HFFc6 (cell line): Measurements from ENCODE around the gene SH3RF3. TPM values are rescaled to one million over a fixed set of nuclear protein-coding genes. Genes with fewer than 3 reads are reported as not detected.

Experiments used
- DNase-seq: peaks from one replicate; pipeline ENCODE4 v3.0.0-alpha.2; 2018
- H3K27ac Mint-ChIP-seq: 2 replicates; pipeline ENCODE4 v1.8.0; 2020; ENCODE audit warnings: mild to moderate bottlenecking, mixed read lengths
- H3K27me3 Mint-ChIP-seq: 2 replicates; pipeline ENCODE4 v1.8.0; 2021; ENCODE audit warnings: mild to moderate bottlenecking, moderate library complexity, mixed read lengths; ENCODE audit not compliant: insufficient read depth
- H3K36me3 Mint-ChIP-seq: 2 replicates; pipeline ENCODE4 v1.8.0; 2021; ENCODE audit warnings: low read depth, mixed read lengths
- H3K4me1 Mint-ChIP-seq: 2 replicates; pipeline ENCODE4 v1.8.0; 2020; ENCODE audit warnings: low read depth, mixed read lengths
- H3K4me3 Mint-ChIP-seq: 2 replicates; pipeline ENCODE4 v1.8.0; 2020; ENCODE audit warnings: mild to moderate bottlenecking, moderate library complexity, mixed read lengths
- H3K9me3 Mint-ChIP-seq: 2 replicates; pipeline ENCODE4 v1.8.0; 2020; ENCODE audit warnings: mild to moderate bottlenecking, mixed read lengths
- long read RNA-seq: library from polyadenylated mRNA; unstranded; transcript quantifications from one replicate; pipeline ENCODE4 v2.0.0, GENCODE V29; 2019
- total RNA-seq, 6 experiments: library from RNA; stranded (reverse); fragmentation: NEBNext Ultra II Directional; extraction: Animal tissue kit (Norgen Biotek cat#: 25700); gene quantifications; 2 replicates in 1 of 6; 3 replicates in 5 of 6; pipeline ENCODE4 v1.2.3, GENCODE V29; 2021
- TF ChIP-seq, protein P1 (sequence below): fragments of 200-600 bp; sonication (generic); IDR thresholded peaks from 2 replicates; pipeline ENCODE4 v1.5.0; 2021; ENCODE audit warnings: antibody characterized with exemption, mild to moderate bottlenecking

The SH3RF3 gene
- total RNA-seq = 1 to 10 TPM; 2.4 to 4.4 (median 3.7) TPM
- long read RNA-seq = 0 reads

DNA sequence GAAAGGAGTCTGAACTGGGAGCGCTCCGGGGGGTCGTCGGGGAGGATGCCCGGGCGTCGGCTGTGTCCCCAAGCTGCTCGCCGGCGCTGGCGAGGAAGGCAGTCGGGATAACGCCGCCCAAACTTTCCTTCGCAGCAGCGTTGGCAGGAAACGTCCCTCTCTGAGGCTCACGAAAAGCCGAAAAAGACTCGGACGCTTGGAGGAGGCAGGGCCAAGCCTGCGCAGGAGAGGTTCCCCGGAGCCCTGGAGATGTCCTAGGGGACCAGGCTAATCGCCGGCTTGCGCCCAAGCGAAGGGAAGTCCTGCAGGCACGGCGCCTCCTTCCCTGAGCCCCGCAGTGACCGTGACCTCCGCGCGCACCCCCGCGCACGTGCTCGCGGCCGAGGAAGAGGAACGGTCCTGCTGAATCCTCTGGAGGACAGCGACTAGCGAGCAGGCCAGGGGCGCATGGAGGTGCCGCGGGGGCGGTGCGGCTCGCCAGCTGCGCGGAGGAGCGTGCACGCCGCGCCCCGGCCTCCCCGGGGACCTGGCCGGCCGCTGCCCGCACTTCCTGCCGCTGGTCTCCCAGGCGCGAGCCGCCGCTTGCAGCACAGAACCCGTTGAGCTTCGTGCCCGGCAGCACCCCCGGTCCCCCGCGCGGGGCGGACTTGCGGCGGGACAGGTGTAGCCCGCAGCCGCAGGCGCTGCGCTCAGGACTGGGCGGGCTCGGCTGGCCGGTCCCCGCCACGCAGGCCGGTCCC is at the start of gene SH3RF3:
TSS of gene SH3RF3 (plus strand) at position 590 of the 740 bp plus-strand sequence.
- Mint-ChIP-seq H3K36me3 (no peaks in the 10 kb centered on the region; the same call in 1 of the 2 replicates), H3K9me3 (no peaks in the 10 kb centered on the region; the same call in 1 of the 2 replicates), H3K27ac (peak within 1 kb of the TSS; percentile 72), H3K4me1 (peaks cover 50% of the 10 kb centered on the region), H3K27me3 (peaks cover 11% of the 10 kb centered on the region; the same call in 1 of the 2 replicates), H3K4me3 (peak within 1 kb of the TSS; percentile 96)
- peak; percentile 39 for DNase-seq
- TF ChIP-seq, protein P1, sequence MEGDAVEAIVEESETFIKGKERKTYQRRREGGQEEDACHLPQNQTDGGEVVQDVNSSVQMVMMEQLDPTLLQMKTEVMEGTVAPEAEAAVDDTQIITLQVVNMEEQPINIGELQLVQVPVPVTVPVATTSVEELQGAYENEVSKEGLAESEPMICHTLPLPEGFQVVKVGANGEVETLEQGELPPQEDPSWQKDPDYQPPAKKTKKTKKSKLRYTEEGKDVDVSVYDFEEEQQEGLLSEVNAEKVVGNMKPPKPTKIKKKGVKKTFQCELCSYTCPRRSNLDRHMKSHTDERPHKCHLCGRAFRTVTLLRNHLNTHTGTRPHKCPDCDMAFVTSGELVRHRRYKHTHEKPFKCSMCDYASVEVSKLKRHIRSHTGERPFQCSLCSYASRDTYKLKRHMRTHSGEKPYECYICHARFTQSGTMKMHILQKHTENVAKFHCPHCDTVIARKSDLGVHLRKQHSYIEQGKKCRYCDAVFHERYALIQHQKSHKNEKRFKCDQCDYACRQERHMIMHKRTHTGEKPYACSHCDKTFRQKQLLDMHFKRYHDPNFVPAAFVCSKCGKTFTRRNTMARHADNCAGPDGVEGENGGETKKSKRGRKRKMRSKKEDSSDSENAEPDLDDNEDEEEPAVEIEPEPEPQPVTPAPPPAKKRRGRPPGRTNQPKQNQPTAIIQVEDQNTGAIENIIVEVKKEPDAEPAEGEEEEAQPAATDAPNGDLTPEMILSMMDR = no peak; the same call in 1 of the 2 replicates

DNA sequence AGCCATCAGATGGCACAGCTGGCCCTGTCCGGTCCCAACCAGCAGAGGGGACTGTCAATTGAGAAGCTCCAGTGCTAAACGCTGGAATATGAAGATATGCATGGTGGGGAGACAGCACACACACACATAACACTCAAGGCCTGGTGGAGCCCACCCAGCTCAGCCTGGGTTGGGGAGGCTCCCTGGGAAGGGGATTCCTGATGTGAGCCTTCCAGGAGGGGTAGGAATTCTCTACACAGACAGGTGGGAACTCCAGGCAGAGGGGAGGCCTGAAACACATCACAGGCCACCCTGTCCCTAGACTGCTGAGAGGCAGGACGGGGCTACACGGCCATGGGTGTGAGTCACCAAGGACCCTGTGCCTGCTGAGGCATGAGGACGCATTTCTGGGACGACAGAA is 49.4 kb upstream of the SH3RF3 start:
- Mint-ChIP-seq H3K27ac (no peak overlapping the region), H3K4me1 (no peaks in the 10 kb centered on the region), H3K36me3 (no peaks in the 10 kb centered on the region), H3K27me3 (peaks cover 33% of the 10 kb centered on the region), H3K9me3 (no peaks in the 10 kb centered on the region), H3K4me3 (no peak overlapping the region)
- no peak for DNase-seq
- TF ChIP-seq, protein P1 = no peak

DNA sequence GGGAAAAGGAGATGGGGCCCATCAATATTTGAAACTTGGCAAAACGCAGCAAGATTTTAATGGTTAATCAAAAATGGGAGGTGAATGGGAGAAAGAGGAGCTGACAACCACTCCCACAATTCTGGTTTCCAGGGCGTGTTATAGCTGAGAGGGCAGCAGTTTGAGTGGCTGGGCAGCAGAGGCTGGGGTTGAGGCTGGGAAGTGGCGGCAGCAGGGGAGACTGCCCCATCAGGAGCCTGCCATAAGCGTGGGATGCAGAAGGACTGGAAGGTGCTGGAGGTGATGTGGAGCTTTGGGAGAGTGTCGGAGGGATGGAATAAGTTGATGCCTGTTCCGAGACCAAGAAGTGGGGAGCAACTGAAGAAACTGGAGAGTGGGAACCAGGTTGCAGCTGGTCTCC is 48.9 kb upstream of the SH3RF3 start:
- TF ChIP-seq, protein P1 = no peak
- H3K27me3 Mint-ChIP-seq = peaks cover 33% of the 10 kb centered on the region
- H3K9me3 Mint-ChIP-seq = no peaks in the 10 kb centered on the region
- no peaks in the 10 kb centered on the region for H3K36me3 Mint-ChIP-seq
- H3K4me3 Mint-ChIP-seq = no peak overlapping the region
- H3K4me1 Mint-ChIP-seq = no peaks in the 10 kb centered on the region
- no peak overlapping the region for H3K27ac Mint-ChIP-seq
- no peak for DNase-seq

DNA sequence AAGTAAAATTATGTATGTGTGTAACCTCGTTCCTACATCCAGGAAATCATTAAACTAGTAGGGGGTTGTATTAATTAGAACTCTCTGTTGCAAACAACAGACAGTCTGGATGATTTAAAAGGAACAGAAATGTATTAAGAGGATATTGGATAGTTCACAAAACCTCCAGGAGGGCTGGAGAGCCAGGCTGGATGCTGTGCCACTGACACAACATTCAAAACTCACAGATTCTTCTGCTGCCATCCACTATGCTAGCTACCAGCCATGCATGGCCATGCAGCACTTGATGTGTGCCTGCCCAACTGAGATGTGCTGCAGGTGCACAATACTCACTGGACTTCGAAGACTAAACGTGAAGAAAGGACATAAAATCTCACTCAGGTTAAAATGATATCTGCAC is 48.2 kb upstream of the SH3RF3 start:
- H3K4me1 Mint-ChIP-seq = no peaks in the 10 kb centered on the region
- H3K36me3 Mint-ChIP-seq = no peaks in the 10 kb centered on the region
- H3K9me3 Mint-ChIP-seq = no peaks in the 10 kb centered on the region

DNA sequence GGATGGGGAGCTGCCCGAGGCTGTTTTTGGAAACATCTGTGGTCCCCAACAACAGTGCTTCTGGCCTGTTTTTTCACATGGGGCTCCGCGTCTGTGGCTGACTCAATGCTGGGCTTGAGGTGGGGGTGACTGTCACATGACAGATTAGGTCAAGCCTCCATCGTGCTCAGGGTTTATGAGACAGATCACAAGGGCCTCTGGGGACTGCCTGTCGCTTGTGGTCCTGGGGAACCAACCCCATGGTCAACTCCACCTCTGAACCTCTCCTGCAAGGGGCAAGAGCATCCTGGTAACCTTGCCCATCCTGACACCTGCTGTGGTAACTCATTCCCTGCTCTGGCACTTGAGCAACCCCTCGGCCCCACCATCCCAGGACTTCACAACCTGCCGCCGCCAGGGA is 47.6 kb upstream of the SH3RF3 start:
- TF ChIP-seq, protein P1 = no peak
- Mint-ChIP-seq H3K27me3 (peaks cover 33% of the 10 kb centered on the region), H3K27ac (no peak overlapping the region)

More for the DNA sequence above, 48.2 kb upstream of the SH3RF3 start:
- no peak overlapping the region for H3K27ac Mint-ChIP-seq
- TF ChIP-seq, protein P1 = no peak
- H3K27me3 Mint-ChIP-seq = peaks cover 33% of the 10 kb centered on the region
- DNase-seq = no peak
- H3K4me3 Mint-ChIP-seq = no peak overlapping the region

More for the DNA sequence above, 47.6 kb upstream of the SH3RF3 start:
- Mint-ChIP-seq H3K36me3 (no peaks in the 10 kb centered on the region), H3K4me3 (no peak overlapping the region), H3K9me3 (no peaks in the 10 kb centered on the region), H3K4me1 (no peaks in the 10 kb centered on the region)
- no peak for DNase-seq
